GM19351 (cell line): ENCODE measurements around the gene ADAMTS5.

Experiments
- ATAC-seq: cut with Tn5 transposase; IDR thresholded peaks from one replicate; pipeline ENCODE4 v1.9.1; 2021; ENCODE audit warnings: mild to moderate bottlenecking, moderate library complexity; ENCODE audit not compliant: unreplicated experiment

Gene ADAMTS5

GRCh38 chr21:26888931-26889330, 78.0 kb downstream of the ADAMTS5 start:
- ATAC-seq: no peak

DNA sequence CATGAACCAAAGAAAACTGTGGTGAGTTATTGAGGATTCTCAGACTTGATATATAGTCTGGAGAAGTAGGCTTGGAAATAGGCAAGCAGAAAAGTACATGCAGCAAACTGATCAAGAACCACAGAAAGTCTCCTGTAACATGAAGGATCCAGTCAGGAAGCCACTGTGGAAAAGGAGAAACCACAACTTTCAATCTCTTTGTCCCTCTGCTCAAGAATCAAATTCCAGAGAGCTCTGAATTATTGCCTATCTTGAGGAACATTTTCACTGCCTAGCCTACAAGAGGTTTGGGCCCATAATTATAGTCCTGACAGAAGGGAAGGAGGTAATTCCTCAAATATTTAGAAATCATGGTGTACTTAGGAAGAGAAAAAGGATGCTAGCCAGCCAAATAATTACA, 78.6 kb downstream of the ADAMTS5 start:
- ATAC-seq: no peak

DNA sequence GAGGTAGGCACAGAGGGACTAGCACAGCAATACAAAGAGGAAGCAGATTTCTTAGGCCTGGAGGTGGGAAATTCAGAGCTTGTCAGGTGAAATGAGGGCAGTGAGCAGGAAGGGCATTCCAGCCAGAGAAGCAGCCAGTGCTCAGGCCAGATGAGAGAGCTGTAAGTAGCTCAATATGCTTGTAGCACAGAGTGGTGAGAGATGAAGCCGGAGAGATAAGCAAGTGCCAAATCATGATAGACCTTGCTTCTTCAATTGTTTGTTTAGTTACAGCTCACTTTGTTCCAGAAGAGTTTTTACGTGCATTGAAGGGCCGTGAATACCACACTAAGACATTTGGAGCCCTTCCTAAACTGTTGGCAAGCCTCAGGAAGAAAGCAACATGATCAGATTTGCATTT, 79.6 kb downstream of the ADAMTS5 start:
- ATAC-seq: no peak

- ATAC-seq: no peak
These were observed 82.5 kb downstream of the ADAMTS5 start for GRCh38 chr21:26884436-26884835.

GRCh38 chr21:26883768-26884167, 83.1 kb downstream of the ADAMTS5 start:
- no peak for ATAC-seq

DNA sequence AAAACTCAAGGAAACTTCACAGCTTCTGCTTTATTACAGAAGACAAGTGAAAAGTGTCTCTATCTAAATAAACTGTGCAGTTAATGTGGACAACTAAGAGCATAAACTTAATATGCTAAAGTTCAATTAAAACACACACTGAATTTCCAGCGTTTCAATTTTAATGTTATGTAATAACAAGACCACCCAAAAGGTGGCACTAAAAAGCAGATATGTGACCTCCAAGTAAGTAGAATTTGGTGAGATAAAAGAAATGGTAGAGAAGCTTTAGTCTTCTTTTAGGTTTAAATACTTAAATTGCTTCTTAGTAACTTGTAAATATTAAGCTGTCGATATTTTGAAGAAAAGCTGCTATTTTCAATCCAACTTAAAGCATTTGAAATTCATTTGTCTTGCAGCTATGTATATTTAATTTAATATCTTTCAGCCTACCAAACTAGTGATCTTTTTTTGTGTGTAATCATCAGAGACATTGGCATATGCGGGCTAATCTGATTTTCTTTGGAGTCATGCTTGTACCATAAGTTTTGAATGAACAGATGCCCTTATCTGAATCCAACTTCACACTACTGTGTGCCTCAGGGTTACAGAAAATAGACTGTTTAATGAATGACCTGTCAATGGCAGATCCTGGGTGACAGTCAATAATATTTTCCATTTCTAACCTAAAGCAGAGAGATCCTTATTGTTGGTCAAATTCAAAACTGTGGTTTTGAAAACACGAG, 85.2 kb downstream of the ADAMTS5 start:
- ATAC-seq: no peak

DNA sequence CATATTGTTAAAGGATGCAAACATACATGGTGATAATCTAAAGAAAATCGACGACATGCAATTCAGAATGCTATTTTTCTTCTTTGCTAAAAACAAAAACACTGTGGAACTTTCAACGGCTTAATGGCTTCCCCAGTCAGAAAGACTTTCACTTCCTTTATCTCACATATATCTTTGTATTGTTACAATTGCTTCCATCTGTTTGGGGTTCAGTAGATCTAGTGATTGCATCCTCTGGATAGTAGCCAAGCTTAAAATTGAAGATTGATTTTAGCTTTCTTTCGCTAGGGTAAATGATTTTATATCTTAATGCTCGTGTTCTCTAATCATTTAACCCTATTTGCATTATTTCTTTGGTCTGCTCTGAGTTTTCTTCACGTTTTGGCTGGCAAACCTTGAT, 89.9 kb downstream of the ADAMTS5 start:
- ATAC-seq: no peak

DNA sequence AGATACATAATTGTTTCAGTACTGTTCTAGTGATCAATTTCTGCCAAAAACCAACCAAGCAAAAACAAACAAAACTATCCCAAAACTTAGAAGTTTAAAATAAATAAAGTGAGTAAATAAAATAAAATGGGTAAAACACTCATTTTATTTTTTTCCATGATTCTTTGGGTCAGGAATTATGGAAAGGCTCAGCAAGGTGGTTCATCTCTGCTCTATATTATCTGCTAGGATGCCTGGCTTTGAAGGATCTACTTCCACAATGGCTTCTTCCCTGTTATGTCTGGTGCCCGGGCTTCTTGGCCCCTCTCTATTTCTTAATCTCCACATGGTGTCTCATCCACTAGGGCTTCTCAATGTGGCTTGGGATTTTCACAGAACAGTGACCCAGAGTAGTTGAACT, 92.5 kb downstream of the ADAMTS5 start:
- no peak for ATAC-seq
